Type B pancreatic cell (in vitro differentiated cells): Measurements from ENCODE around the gene IKBKG. TPM values are rescaled to one million over a fixed set of nuclear protein-coding genes. Genes with fewer than 3 reads are reported as not detected.
"Not testable (repeated sequence)": the region's sequence is repeated elsewhere in the genome, so short reads cannot be mapped to it uniquely, and the experiment has no call there.

Experiments used
- DNase-seq: peaks from one replicate; pipeline ENCODE4 v3.0.0; 2021; ENCODE audit warnings: mixed read lengths; ENCODE audit not compliant: unreplicated experiment; ENCODE audit errors: extremely low spot score
- H3K27ac Mint-ChIP-seq: 2 replicates; pipeline ENCODE4 v1.8.0; 2021; ENCODE audit warnings: mild to moderate bottlenecking, mixed read lengths
- H3K27me3 Mint-ChIP-seq: 2 replicates; pipeline ENCODE4 v1.8.0; 2021; ENCODE audit warnings: mixed read lengths
- H3K36me3 Mint-ChIP-seq: 2 replicates; pipeline ENCODE4 v1.8.0; 2021; ENCODE audit warnings: mixed read lengths
- H3K4me1 Mint-ChIP-seq: one replicate; pipeline ENCODE4 v1.8.0; 2021; ENCODE audit warnings: mixed read lengths; ENCODE audit not compliant: unreplicated experiment
- H3K4me3 Mint-ChIP-seq: 2 replicates; pipeline ENCODE4 v1.8.0; 2021; ENCODE audit warnings: mild to moderate bottlenecking, mixed read lengths
- H3K9me3 Mint-ChIP-seq: 2 replicates; pipeline ENCODE4 v1.8.0; 2021; ENCODE audit warnings: mixed read lengths
- total RNA-seq: library from RNA; stranded (reverse); gene quantifications from 2 replicates; pipeline ENCODE4 v1.2.1, GENCODE V29; 2021; ENCODE audit warnings: low replicate concordance
- TF ChIP-seq, protein P1 (sequence below): fragments of 200-600 bp; sonication (generic); conservative IDR thresholded peaks from 2 replicates; pipeline ENCODE4 v1.5.0; 2021; ENCODE audit warnings: antibody characterized with exemption, mild to moderate bottlenecking

Gene IKBKG
- total RNA-seq, 1 donor from 2014 or later, result 14.6 TPM

DNA sequence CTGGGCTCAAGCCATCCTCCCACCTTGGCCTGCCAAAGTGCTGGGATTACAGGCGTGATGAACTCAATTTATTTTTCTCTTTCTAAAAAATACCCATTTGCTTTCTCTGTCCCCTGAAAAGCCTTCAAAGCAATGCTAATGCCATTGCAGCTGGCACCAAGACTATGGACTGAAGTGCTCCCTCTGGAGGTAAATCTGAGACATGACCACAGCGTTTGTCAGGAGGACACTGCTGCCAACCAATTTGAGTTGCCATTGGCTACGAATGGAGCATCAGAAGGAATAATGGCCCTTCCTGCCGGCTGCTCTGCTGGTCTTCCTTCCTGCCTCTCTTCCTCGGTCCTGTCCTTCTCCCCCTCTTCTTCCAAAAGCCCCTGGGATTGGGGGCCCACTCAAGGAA lies 27.7 kb downstream of the IKBKG start:
- not testable (repeated sequence) for H3K27me3 Mint-ChIP-seq, H3K4me3 Mint-ChIP-seq, H3K27ac Mint-ChIP-seq, H3K9me3 Mint-ChIP-seq, DNase-seq, H3K4me1 Mint-ChIP-seq, H3K36me3 Mint-ChIP-seq

DNA sequence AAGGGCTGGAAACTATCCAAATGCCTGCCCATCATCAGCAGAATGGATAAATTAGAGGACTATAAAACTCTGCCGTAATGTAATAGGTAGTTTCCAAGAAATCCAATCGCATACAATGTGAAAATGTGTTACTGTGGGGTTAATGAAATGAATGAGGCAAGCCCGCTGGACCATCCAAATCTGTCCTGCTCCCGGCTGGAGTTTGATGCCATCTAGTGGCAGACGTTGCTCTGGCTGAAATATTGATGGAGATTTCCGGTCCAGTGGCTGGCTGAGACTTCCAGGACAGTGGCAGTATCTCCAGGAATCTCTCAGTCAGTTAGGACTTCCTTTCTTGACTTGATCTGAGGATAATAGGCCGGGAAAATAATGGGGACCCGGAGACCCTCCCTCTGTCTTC lies 35.6 kb downstream of the IKBKG start:
- not testable (repeated sequence) for H3K4me3 Mint-ChIP-seq, H3K27me3 Mint-ChIP-seq, H3K36me3 Mint-ChIP-seq, H3K27ac Mint-ChIP-seq, DNase-seq, H3K9me3 Mint-ChIP-seq, H3K4me1 Mint-ChIP-seq

DNA sequence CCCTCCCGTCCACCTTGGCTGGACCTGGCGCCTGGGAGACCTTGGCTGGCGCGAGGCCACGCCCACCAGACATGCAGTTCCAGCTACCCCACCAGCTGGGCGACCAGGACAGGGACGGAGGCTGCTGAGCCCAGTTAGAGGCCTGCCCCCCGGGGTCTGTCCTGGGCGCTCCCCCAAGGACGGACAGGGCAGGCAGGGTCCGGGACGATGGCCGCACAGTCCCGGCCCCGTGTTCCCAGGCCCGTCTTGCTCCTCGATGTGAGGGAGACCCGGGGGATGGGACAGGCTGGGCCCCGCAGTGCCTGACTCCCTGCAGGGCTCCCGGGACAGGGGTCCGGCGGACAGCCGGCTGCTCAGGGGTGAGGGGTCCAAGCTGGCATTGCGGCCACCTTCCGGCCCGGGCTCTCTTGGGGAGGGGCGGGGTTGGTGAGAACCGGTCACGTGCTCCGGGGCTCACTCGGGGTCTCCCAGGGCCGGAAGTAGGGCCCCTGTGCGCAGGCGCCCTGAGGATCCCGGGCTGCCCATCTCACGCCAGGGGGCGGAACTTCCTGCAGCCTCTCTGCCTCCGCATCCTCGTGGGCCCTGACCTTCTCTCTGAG lies 37.3 kb downstream of the IKBKG start, which contains the start of gene CTAG1A:
TSS of gene CTAG1A (plus strand) at position 549 of the 599 bp plus-strand sequence. CDS start 74 bp downstream, outside the sequence.
- not testable (repeated sequence) for DNase-seq, H3K36me3 Mint-ChIP-seq, H3K4me1 Mint-ChIP-seq, H3K27ac Mint-ChIP-seq, H3K27me3 Mint-ChIP-seq, H3K9me3 Mint-ChIP-seq, H3K4me3 Mint-ChIP-seq

DNA sequence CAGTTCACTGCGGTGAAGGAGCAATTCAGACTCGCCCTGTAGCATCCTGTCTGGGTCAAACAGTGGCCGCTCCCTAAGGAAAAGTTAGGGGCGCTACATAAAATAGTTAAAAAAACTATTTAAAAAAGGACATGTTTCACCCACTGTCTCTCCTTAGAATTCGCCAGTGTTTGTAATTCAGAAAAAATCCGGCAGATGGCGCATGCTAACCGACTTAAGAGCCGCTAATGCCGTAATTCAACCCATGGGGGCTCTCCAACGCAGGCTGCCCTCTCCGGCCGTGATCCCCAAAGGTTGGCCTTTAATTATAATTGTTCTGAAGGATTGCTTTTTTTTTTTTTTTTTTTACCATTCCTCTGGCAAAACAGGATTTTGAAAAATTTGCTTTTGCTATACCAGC lies 43.0 kb downstream of the IKBKG start:
- not testable (repeated sequence) for H3K4me1 Mint-ChIP-seq, DNase-seq, H3K27me3 Mint-ChIP-seq, H3K4me3 Mint-ChIP-seq, H3K9me3 Mint-ChIP-seq, H3K36me3 Mint-ChIP-seq, H3K27ac Mint-ChIP-seq

DNA sequence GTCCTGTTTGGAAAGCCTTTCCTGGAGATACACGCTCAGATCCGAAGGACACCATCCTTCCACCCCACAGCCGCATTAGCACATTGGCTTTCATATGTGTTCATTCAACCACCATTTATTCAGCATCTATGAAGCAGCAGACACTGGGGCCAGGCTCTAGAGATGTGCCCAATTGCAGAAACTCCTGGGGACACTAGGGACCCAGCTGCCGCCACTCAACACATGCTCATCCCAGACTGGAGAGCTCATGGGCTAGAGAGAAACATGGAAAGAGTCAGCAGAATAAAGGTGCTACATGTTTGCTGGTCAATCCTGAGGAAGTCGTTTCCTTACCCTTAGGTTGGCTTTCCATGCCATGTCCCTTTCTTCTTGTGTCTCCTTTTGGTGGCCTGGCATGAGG lies 45.1 kb downstream of the IKBKG start:
- Mint-ChIP-seq H3K9me3 (peaks cover 4% of the 10 kb centered on the region), H3K27ac (no peak overlapping the region), H3K36me3 (no peaks in the 10 kb centered on the region), H3K27me3 (no peaks in the 10 kb centered on the region), H3K4me1 (no peaks in the 10 kb centered on the region), H3K4me3 (no peak overlapping the region)
- DNase-seq, result no peak
- TF ChIP-seq, protein P1, sequence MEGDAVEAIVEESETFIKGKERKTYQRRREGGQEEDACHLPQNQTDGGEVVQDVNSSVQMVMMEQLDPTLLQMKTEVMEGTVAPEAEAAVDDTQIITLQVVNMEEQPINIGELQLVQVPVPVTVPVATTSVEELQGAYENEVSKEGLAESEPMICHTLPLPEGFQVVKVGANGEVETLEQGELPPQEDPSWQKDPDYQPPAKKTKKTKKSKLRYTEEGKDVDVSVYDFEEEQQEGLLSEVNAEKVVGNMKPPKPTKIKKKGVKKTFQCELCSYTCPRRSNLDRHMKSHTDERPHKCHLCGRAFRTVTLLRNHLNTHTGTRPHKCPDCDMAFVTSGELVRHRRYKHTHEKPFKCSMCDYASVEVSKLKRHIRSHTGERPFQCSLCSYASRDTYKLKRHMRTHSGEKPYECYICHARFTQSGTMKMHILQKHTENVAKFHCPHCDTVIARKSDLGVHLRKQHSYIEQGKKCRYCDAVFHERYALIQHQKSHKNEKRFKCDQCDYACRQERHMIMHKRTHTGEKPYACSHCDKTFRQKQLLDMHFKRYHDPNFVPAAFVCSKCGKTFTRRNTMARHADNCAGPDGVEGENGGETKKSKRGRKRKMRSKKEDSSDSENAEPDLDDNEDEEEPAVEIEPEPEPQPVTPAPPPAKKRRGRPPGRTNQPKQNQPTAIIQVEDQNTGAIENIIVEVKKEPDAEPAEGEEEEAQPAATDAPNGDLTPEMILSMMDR, result no peak

DNA sequence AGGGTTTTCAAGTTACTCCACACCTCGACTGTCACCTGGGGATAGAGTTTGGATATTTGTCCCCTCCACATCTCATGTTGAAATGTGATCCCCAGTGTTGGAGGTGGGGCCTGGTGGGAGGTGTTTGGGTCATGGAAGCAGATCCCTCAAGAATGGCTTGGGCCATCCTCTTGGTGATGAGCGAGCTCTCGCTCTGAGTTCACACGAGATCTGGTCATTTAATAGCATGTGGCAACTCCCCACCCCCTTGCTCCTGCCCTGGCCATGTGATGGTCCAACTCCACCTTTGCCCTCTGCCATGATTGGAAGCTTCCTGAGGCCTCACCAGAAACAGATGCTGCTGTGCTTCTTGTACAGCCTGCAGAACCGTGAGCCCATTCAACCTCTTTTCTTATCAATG lies 45.8 kb downstream of the IKBKG start:
- TF ChIP-seq, protein P1, result no peak
- H3K27me3 Mint-ChIP-seq, result no peaks in the 10 kb centered on the region

DNA sequence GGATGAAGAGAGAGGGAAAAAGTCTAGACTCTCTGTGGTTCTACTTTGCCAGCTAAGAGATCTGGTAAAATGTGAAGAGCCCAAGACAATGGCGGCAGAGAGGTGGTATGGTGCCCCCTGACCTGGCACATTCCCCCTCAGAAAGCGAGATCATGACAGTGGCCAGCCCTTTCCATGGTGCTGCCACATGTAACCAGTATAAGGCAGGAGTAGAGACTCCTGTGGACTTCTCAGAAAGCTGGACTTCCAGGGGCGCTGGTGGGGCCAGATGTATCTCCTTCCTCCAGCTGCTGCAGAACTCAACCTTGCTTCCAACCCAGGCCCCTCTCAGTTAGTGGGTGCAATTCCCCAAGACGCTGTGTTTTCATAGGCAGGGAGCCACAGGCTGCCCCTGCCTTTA lies 47.1 kb downstream of the IKBKG start:
- no peak for DNase-seq
- no peak overlapping the region for H3K4me3 Mint-ChIP-seq
- H3K4me1 Mint-ChIP-seq, result no peaks in the 10 kb centered on the region
- TF ChIP-seq, protein P1, result no peak
- peaks cover 10% of the 10 kb centered on the region for H3K9me3 Mint-ChIP-seq
- H3K27me3 Mint-ChIP-seq, result no peaks in the 10 kb centered on the region
- H3K27ac Mint-ChIP-seq, result no peak overlapping the region
- no peaks in the 10 kb centered on the region for H3K36me3 Mint-ChIP-seq

More for the DNA sequence above, 45.8 kb downstream of the IKBKG start:
- Mint-ChIP-seq H3K27ac (no peak overlapping the region), H3K4me1 (no peaks in the 10 kb centered on the region), H3K36me3 (no peaks in the 10 kb centered on the region), H3K9me3 (peaks cover 10% of the 10 kb centered on the region), H3K4me3 (no peak overlapping the region)
- DNase-seq, result no peak
